Embryonic facial prominence (tissue), 1 donor: ENCODE data around the gene RPH3AL.
"Not testable (repeated sequence)": the region's sequence is repeated elsewhere in the genome, so short reads cannot be mapped to it uniquely, and the experiment has no call there.

Experiments used
- DNase-seq: peaks from one replicate; pipeline ENCODE4 v3.0.0-alpha.2; 2016; ENCODE audit errors: extremely low spot score

RPH3AL gene

GRCh38 chr17:379531-380465 lies 27.2 kb upstream of the RPH3AL start:
- DNase-seq: no peak

DNA sequence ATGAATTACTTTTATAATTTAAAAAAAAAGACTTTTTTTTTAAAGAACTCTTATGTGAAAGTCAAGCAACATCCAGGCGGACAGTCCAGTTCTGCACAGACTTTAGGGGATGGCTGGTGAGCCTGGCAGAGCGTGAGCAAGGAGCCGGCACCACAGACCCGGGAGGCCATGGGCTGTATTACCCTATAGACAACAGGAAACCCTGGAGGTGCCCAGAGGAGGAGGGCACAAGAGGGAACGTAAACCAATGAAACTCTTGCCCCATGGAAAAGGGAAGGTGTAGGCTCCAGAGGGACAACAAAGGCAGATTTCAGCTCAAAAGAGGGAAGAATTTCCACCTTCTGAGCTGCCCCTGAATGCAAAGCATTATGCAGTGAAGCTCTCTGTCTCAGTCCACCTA lies 25.5 kb upstream of the RPH3AL start:
- DNase-seq: no peak

DNA sequence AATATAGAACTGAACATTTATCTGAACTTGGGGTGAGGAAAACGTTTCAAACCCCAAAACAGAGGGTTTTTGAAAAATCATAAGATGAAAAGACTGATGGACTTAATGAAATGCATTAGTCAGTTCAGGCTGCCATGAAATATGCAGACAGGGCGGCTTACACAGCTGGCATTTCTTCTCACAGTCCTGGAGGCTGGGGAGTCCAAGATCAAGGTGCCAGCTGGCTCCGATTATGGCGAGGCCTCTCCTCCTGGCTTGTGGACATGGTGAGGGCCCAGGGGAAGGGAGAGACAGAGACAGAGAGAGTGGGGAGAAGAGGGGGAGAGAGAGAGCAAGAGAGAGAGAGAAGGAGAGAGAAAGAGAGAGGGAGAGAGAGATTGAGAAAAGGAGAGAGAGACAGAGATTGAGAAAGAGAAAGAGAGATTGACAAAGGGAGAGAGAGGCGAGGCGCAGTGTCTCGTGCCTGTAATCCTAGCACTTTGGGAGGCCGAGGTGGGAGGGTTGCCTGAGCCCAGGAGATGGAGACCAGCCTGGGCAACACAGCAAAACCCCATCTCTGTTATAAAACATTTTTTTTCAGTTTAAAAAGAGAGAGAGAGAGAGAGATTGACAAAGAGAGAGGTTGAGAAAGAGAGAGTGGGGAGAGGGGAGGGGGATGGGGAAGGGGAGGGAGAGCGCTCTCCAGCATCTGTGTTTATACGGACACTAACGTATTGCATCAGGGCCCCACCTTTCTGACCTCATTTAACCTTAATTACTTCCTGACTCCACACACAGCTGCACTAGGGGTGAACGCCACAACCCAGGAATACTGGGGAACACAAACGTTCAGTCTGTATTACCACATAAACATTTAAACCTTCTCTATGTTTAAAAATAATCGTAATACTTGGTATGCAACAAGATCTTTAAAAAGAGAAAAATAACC lies 24.6 kb upstream of the RPH3AL start:
- no peak for DNase-seq

DNA sequence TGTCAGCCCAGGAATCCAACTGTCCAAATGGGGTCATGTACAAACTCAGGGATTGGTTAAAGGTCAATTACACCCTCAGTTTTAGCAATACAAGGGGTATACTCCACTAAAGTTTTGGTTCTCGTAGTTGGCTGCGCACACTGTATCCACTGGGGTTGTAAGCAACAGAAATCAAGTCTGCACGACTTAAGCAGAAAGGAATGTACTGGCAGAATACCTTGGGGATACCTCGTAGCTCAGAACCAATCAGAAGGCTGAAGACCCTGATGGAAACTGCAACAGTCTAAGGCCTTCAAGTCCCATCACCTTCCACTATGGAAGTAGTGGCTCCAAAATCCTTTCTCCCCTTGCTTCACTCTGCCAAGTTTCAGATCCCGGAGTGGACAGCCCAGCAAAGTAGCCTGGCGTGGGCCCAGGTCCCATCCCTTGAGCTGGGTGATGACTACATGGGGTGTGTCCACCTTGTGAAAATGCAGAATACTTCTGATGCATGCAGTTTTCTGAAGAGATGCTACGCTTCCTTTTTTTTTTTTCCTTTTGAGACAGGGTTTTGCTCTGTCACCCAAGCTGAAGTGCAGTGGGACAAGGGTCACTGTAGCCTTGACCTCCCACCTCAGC lies 21.1 kb upstream of the RPH3AL start:
- DNase-seq: no peak

DNA sequence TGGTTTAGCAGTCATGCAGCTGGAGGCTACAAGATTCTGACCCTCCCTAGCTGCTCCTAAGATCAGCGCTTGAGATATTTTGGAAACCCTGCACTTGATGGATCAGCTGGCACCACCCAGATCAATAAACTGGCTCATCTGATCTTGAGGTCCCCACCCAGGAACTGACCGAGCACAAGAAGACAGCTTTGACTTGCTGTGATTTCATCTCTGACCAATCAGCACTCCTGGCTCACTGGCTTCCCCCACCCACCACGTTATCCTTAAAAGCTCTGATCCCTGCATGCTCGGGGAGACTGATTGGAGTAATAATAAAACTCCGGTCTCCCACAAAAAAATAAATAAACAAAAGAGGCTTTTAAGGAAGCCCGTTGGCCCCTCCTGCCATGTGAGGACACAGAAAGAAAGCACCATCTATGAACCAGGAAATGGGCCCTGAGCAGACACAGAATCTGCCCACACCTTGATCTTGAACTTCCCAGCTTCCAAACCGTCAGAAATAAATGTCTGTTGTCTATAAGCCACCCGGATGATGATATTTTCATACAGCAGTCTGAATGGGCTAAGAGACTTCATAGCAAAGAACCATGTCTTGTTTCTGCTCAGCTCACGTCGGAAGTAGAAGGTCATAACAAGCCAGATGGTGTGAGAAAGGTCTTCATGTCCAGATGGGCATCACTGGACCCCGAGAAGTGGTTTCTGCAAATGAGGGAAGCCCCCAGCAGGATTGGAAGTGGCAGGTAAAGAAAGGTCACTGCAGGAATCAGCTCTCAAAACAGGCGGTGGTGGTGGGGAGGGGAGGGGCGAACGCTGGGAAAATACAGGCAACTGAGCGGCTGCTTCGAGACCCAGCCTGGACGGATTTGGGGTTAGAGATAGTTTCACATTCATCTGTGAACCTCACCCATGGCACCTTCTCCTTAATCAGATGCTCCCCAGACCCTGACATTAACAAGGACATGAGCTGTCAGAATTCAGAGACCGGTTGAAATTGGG lies 19.8 kb upstream of the RPH3AL start:
- no peak for DNase-seq

- DNase-seq: no peak
These were observed 19.0 kb upstream of the RPH3AL start for GRCh38 chr17:371583-371982.

GRCh38 chr17:367656-368055 lies 15.0 kb upstream of the RPH3AL start:
- DNase-seq: not testable (repeated sequence)

DNA sequence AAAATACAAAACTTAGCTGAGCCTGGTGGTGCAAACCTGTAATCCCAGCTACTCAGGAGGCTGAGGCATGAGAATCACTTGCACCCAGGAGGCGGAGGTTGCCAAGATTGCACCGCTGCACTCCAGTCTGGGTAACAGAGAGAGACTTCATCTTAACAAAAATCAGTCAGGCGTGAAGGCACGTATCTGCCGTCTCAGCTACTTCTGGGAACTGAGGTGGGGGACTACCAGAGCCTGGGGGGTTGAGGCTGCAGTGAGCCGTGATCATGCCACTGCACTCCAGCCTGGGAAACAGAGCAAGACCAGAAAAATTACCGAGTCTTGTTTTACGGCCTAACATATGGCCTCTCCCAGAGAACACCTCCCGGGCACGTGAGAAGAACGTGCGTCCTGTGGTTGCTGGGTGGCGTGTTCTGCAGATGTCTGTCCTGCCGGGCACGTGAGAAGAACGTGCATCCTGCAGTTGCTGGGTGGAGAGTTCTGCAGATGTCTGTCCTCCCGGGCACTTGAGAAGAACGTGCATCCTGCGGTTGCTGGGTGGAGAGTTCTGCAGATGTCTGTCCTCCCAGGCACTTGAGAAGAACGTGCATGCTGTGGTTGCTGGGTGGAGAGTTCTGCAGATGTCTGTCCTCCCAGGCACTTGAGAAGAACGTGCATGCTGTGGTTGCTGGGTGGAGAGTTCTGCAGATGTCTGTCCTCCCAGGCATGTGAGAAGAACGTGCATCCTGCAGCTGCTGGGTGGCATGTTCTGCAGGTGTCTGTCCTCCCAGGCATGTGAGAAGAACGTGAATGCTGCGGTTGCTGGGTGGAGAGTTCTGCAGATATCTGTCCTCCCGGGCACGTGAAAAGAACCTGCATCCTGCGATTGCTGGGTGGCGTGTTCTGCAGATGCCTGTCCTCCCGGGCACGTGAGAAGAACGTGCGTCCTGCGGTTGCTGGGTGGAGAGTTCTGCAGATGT lies 14.3 kb upstream of the RPH3AL start:
- not testable (repeated sequence) for DNase-seq

DNA sequence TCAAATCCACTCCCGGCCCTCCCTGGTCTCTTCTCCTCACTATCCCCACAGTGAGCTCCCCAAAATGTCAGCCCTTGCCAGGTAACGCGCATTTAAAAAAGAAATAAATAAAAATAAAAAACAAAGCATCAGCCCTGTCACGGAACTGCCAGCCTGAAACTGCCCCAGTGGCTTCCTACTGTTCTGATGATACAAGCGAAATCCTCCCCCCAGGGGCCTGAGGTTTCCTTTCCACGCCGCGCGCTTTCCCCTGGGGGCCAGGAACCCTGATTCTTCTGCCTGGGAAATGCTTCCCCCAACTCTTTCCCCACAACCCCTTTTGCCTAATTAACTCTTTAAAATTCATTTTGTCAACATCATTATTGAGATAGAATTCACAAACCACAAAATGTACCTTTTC lies 12.2 kb upstream of the RPH3AL start:
- DNase-seq: no peak

GRCh38 chr17:364308-364707 lies 11.7 kb upstream of the RPH3AL start:
- no peak for DNase-seq

DNA sequence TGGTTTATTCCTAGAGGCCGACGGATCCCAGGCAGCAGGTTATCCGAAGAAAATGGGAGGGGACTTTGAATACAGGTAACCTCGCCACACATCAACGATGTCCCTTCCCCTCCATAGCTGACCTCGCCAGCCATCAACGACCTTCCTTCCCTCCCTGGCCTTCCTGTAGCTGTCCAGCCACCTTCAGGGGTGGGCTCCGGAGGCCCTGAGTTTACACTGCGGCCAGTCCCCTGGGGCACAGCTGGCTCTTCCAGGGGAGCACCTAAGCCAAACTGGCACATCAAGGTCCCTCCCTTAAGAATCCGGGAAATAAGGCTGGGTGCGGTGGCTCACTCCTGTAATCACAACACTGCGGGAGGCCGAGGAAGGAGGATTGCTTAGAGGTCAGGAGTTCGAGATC lies 10.1 kb upstream of the RPH3AL start:
- no peak for DNase-seq

GRCh38 chr17:360092-360750 lies 7.6 kb upstream of the RPH3AL start:
- no peak for DNase-seq

DNA sequence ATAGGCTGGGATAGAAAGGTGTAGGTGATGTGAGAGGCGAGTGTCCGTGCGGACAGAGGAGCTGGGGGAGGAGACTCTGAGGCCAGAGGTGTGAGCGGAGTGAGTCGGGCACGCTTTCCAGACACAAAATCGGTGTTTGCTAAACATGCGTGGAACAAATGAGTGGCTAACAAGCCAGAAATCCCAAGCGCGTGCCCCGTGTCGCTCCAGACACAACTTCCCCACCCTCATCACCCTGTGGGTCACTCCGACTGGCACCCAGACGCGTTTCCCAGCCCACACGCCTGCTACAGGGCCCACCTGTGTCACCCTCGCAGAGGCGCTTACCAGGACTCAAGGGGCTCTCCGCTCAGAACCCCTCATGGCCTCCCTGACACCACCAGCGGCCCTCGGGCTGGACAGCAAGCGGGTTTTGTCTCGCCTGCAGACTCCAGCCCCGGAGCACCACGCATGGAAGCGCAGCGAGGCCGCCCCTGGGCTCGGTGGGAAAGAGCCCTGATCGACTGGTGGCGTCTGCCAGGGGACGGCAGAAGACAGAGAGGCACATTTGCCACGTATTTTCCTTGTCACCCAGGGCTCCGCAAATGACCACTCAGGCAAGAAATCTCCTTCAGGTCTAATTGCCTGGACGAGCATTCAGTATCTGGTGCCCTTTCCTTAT lies 6.0 kb upstream of the RPH3AL start:
- no peak for DNase-seq

DNA sequence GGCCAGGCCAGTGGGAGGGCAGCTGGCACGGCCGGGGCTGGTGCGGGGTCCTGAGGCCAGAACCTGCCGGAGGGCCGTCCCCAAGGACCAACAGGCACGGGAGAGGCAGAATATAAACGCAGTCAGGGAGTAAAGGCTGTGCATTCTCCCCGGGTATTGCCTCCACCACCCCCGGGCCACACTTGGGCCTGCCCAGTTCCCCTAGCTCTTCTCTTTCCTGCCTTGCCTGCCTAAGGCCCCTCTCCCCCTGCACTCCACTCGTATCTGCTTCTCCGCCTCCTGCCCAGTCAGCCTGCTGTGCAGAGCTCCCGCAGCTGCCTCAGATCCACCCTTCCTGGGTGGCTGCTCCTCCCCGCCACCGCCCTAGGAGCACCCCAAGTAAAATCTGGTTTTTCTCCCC lies 5.0 kb upstream of the RPH3AL start:
- no peak for DNase-seq

DNA sequence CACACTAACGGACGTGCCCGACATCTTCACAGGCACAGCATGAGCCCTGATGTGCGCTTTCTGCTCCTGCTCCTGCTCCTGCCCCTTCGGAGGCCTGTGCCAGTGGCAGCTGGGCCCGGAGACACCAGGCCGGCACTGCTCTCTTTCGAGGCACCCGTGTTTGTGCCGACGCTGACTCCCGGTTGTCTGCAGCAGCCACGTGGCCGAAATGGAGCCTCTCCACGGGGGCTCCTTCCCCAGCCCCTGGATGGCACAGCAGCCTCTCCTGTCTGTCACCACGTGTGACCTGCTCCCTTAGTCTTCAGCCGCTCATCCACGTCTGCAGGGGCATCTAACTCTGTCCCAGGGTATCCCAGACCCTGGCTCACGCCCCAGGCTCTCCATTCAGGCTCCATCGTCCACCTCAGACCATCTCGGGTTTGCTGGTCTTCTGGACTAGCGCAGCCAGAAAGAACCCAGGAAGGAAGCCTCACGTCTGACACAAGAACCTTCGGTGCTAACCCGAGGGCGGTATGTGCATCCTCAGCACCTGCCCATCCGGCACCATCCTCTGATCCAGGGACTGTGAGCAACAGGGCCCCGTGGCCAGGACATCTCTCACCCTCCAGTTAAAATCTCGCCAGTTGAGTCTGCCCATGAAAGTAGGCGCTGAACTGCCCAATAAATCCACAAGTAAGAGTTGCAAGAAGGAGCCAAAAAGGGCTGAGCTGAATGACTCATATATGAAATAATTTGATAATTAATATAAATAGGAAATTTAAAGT lies 4.2 kb upstream of the RPH3AL start:
- DNase-seq: no peak

GRCh38 chr17:354651-355556 lies 2.3 kb upstream of the RPH3AL start:
- no peak for DNase-seq

DNA sequence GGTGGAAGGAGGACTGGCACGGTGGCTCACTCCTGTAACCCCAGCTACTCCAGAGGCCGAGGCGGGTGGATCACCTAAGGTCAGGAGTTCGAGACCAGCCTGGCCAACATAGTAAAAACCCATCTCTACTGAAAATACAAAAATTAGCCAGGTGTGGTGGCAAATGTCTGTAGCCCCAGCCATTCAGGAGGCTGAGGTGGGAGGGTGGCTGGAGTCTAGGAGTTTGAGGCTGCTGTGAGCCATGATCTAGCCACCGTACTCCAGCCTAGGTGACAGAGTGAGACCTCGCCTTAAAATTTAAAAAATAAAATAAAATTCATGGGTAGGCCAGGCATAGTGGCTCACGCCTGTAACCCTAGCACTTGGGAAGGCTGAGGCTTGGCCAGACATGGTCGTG lies 1.2 kb upstream of the RPH3AL start:
- DNase-seq: no peak
